ENCODE data around the gene LRRC56. TPM values are rescaled to one million over a fixed set of nuclear protein-coding genes. Genes with fewer than 3 reads are reported as not detected.
A peak's percentile ranks its signal among the peaks of the same experiment; 100 is the strongest.

Gene LRRC56
- total and polyA plus RNA-seq, 9 of the 15 experiments (the other 6 are each of a cell fraction or from before 2014, with no cell fraction given) = 0.03 to 4.5 (median 1.0) TPM; not detected in 1

- no peak for TF ChIP-seq ETV5 (CRISPR knock-in tag; IDR thresholded peaks at IDR 0.05; ENCODE audit: low read depth)
- TF ChIP-seq SRSF1 (IDR thresholded peaks at IDR 0.05; ENCODE audit: low read depth, low read length) = no peak
- no peak for TF ChIP-seq MAFF (IDR thresholded peaks at IDR 0.05; ENCODE audit: low read length)
- no peak for TF ChIP-seq ZNF444 (CRISPR knock-in tag; IDR thresholded peaks at IDR 0.05)
- TF ChIP-seq TSC22D4 (tag; IDR thresholded peaks at IDR 0.05) = no peak
- no peak for TF ChIP-seq ETV6 (IDR thresholded peaks at IDR 0.05; ENCODE audit: borderline replicate concordance in 1 of 2, low read depth in 2 of 2, low read length in 1 of 2)
- TF ChIP-seq ETV6 (CRISPR knock-in tag; IDR thresholded peaks at IDR 0.05; ENCODE audit: borderline replicate concordance) = no peak
- no peak for TF ChIP-seq ZNF696 (CRISPR knock-in tag; conservative IDR thresholded peaks at IDR 0.05)
- no peak for TF ChIP-seq PTBP1 (IDR thresholded peaks at IDR 0.05; ENCODE audit: low read depth, low read length)
- TF ChIP-seq DMBX1 (CRISPR knock-in tag; IDR thresholded peaks at IDR 0.05; ENCODE audit: borderline replicate concordance) = no peak
- TF ChIP-seq, protein P1, sequence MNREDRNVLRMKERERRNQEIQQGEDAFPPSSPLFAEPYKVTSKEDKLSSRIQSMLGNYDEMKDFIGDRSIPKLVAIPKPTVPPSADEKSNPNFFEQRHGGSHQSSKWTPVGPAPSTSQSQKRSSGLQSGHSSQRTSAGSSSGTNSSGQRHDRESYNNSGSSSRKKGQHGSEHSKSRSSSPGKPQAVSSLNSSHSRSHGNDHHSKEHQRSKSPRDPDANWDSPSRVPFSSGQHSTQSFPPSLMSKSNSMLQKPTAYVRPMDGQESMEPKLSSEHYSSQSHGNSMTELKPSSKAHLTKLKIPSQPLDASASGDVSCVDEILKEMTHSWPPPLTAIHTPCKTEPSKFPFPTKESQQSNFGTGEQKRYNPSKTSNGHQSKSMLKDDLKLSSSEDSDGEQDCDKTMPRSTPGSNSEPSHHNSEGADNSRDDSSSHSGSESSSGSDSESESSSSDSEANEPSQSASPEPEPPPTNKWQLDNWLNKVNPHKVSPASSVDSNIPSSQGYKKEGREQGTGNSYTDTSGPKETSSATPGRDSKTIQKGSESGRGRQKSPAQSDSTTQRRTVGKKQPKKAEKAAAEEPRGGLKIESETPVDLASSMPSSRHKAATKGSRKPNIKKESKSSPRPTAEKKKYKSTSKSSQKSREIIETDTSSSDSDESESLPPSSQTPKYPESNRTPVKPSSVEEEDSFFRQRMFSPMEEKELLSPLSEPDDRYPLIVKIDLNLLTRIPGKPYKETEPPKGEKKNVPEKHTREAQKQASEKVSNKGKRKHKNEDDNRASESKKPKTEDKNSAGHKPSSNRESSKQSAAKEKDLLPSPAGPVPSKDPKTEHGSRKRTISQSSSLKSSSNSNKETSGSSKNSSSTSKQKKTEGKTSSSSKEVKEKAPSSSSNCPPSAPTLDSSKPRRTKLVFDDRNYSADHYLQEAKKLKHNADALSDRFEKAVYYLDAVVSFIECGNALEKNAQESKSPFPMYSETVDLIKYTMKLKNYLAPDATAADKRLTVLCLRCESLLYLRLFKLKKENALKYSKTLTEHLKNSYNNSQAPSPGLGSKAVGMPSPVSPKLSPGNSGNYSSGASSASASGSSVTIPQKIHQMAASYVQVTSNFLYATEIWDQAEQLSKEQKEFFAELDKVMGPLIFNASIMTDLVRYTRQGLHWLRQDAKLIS (CRISPR knock-in tag; IDR thresholded peaks at IDR 0.05) = no peak
- no peak for TF ChIP-seq CHD2 (IDR thresholded peaks at IDR 0.05; ENCODE audit: low read depth, low read length)
- no peak for TF ChIP-seq CTCF (IDR thresholded peaks at IDR 0.05 in 2 of 3, conservative IDR thresholded peaks at IDR 0.05 in 1 of 3; ENCODE audit: insufficient read depth in 2 of 3, low read depth in 1 of 3, low read length in 3 of 3)
- no peak for TF ChIP-seq TCF3 (CRISPR knock-in tag; IDR thresholded peaks at IDR 0.05)
- no peak for TF ChIP-seq ZFP1 (CRISPR knock-in tag; IDR thresholded peaks at IDR 0.05)
- TF ChIP-seq ZNF282 (CRISPR knock-in tag; IDR thresholded peaks at IDR 0.05) = no peak
- TF ChIP-seq ZNF41 (CRISPR knock-in tag; conservative IDR thresholded peaks at IDR 0.05) = no peak
- TF ChIP-seq HMGXB4 (CRISPR knock-in tag; IDR thresholded peaks at IDR 0.05) = 0 out of 2 replicates have a peak, but pooled peaks have one; percentile 38
- TF ChIP-seq CEBPG (CRISPR knock-in tag; IDR thresholded peaks at IDR 0.05) = no peak
- TF ChIP-seq CEBPG (tag; conservative IDR thresholded peaks at IDR 0.05 in 1 of 2, IDR thresholded peaks at IDR 0.05 in 1 of 2) = no peak
- TF ChIP-seq SRSF7 (optimal IDR thresholded peaks at IDR 0.05; ENCODE audit: low read depth, low read length) = no peak
- TF ChIP-seq SIRT6 (IDR thresholded peaks at IDR 0.05; ENCODE audit: low read depth, low read length) = no peak
These were observed 24.0 kb downstream of the LRRC56 start (continued) for GRCh38 chr11:561148-562003.
